ENCODE results near the gene CACNG5. TPM values are rescaled to one million over a fixed set of nuclear protein-coding genes. Genes with fewer than 3 reads are reported as not detected.

CACNG5 gene
- total and polyA plus RNA-seq, 7 experiments from 2014 or later, result not detected

DNA sequence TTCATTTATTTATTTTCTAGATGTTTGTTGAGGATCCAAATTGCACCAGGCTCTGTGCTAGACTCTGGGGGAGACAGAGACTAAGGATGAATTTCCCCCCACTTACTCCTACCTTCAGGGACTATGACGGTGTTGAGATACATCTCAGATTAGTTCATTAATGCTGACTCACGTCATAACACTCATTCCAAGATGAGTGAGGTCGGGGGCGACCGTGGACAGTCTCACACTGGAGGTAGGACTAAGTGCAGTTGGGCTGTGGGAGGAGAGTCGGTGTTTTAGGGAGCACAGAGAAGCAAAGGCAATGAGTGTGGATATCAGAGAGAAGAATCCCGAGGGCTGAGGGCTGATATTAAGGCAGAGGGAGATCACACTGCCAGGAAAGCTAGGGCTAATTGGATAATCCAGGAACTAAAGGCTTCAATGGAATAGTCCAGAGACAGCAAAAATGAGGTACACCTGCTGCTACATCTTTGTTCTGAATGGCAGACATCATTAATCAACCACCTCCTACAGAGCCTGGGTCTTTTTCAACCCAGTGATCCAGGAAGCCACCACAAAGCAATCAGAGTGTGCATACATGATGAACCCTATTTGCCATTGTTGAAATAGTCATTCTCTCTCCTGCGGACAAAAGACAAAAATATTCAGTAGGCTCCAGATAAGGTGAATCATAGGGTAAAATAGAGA lies 91.0 kb downstream of the CACNG5 start:
- DNase-seq (no peak), ATAC-seq (no peak)
- Mint-ChIP-seq H3K27me3 (peaks cover 37 to 54% (median 47%) of the 10 kb centered on the region in 5 donors), H3K4me1 (no peaks in the 10 kb centered on the region), H3K36me3 (peaks cover 0 to 5% (median 0%) of the 10 kb centered on the region in 5 donors), H3K27ac (no peak overlapping the region), H3K9me3 (peaks cover 0 to 9% (median 3%) of the 10 kb centered on the region in 11 donors), H3K4me3 (no peak overlapping the region)
- Histone ChIP-seq H3K36me3 (ENCODE audit: control insufficient read depth in 2 of 3, insufficient read depth in 3 of 3, low read length in 3 of 3) (no peaks in the 10 kb centered on the region), H3K4me3 (ENCODE audit: low read length) (no peak overlapping the region), H3K27me3 (ENCODE audit: control insufficient read depth in 2 of 2, insufficient read depth in 2 of 2, low read length in 2 of 2) (no peaks in the 10 kb centered on the region), H3K27ac (ENCODE audit: low read depth, low read length) (no peak overlapping the region), H3K4me1 (ENCODE audit: control insufficient read depth in 2 of 2, insufficient read depth in 2 of 2, low read length in 2 of 2) (no peaks in the 10 kb centered on the region), H3K9me3 (ENCODE audit: control insufficient read depth in 2 of 3, low read length in 3 of 3) (no peaks in the 10 kb centered on the region)
- intact Hi-C loops (cut with micrococcal nuclease), result no loop called here
- ChIA-PET POLR2A (no interaction called here), CTCF (no interaction called here)

DNA sequence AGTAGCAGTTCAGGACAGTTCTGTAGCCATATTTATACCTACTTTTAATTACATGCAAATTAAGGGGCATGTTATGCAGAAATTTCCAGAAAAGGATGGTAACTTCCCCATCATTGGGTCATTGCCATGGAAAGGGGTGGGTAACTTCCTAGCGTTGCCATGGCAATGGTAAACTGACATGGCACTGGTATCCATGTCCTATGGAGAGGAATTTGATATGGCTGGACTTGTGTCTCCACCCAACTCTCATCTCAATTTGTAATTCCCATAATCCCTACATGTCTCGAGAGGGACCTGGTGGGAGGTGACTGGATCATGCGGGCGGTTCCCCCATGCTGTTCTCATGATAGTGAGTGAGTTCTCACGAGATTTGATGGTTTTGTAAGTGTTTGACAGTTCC lies 94.0 kb downstream of the CACNG5 start:
- CTCF ChIA-PET, result no interaction called here
- intact Hi-C loops (cut with micrococcal nuclease), result no loop called here

DNA sequence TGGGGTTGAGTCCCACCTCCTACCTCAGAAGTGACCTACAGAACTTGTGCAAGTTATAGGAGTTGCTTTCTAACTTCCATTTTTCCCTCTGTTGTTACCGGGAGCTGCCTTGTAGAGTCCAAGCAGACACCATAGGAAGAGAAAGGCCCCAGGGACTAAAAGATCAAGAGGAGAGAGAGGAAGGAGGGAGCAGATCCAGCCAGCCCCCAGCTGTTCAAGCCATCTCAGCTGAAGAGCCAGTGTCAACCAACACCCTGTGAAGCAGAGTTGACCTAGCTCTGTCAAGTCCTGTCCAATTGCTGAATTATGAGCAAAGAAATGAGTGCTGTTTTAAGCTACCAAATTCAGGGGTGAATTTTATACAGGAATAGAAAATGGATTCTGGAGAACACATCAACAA lies 94.7 kb downstream of the CACNG5 start:
- H3K4me1 Mint-ChIP-seq, result no peaks in the 10 kb centered on the region
- Histone ChIP-seq H3K36me3 (ENCODE audit: control insufficient read depth in 2 of 3, insufficient read depth in 3 of 3, low read length in 3 of 3) (no peaks in the 10 kb centered on the region), H3K9me3 (ENCODE audit: control insufficient read depth in 2 of 3, low read length in 3 of 3) (no peaks in the 10 kb centered on the region), H3K4me3 (ENCODE audit: low read length) (no peak overlapping the region), H3K27me3 (ENCODE audit: control insufficient read depth in 2 of 2, insufficient read depth in 2 of 2, low read length in 2 of 2) (no peaks in the 10 kb centered on the region), H3K4me1 (ENCODE audit: control insufficient read depth in 2 of 2, insufficient read depth in 2 of 2, low read length in 2 of 2) (no peaks in the 10 kb centered on the region), H3K27ac (ENCODE audit: low read depth, low read length) (no peak overlapping the region)
- no peak overlapping the region for H3K4me3 Mint-ChIP-seq
- H3K36me3 Mint-ChIP-seq, result no peaks in the 10 kb centered on the region
- no peak overlapping the region for H3K27ac Mint-ChIP-seq
- intact Hi-C loops (cut with micrococcal nuclease), result no loop called here
- DNase-seq (no peak), ATAC-seq (no peak)
- H3K9me3 Mint-ChIP-seq, result peaks cover 0 to under 1% (median 0%) of the 10 kb centered on the region in 11 donors
- POLR2A ChIA-PET, result no interaction called here
- H3K27me3 Mint-ChIP-seq, result peaks cover 26 to 48% (median 31%) of the 10 kb centered on the region in 5 donors
- CTCF ChIA-PET, result interaction anchor here (1.0 kb wide), 1 partner anchor 22 kb away, joined by 3 read pairs; no protein-coding TSS in a partner anchor

More for the DNA sequence above, 94.0 kb downstream of the CACNG5 start:
- POLR2A ChIA-PET, result no interaction called here
- Mint-ChIP-seq H3K4me3 (no peak overlapping the region), H3K27ac (no peak overlapping the region), H3K4me1 (no peaks in the 10 kb centered on the region), H3K27me3 (peaks cover 32 to 55% (median 36%) of the 10 kb centered on the region in 5 donors), H3K36me3 (no peaks in the 10 kb centered on the region), H3K9me3 (peaks cover 0 to 1% (median 0%) of the 10 kb centered on the region in 11 donors)
- ATAC-seq (no peak), DNase-seq (no peak)
- H3K9me3 ChIP-seq (ENCODE audit: control insufficient read depth in 2 of 3, low read length in 3 of 3), result no peaks in the 10 kb centered on the region
- H3K4me3 ChIP-seq (ENCODE audit: low read length), result no peak overlapping the region
- H3K27me3 ChIP-seq (ENCODE audit: control insufficient read depth in 2 of 2, insufficient read depth in 2 of 2, low read length in 2 of 2), result no peaks in the 10 kb centered on the region
- H3K36me3 ChIP-seq (ENCODE audit: control insufficient read depth in 2 of 3, insufficient read depth in 3 of 3, low read length in 3 of 3), result no peaks in the 10 kb centered on the region
- no peaks in the 10 kb centered on the region for H3K4me1 ChIP-seq (ENCODE audit: control insufficient read depth in 2 of 2, insufficient read depth in 2 of 2, low read length in 2 of 2)
- no peak overlapping the region for H3K27ac ChIP-seq (ENCODE audit: low read depth, low read length)

DNA sequence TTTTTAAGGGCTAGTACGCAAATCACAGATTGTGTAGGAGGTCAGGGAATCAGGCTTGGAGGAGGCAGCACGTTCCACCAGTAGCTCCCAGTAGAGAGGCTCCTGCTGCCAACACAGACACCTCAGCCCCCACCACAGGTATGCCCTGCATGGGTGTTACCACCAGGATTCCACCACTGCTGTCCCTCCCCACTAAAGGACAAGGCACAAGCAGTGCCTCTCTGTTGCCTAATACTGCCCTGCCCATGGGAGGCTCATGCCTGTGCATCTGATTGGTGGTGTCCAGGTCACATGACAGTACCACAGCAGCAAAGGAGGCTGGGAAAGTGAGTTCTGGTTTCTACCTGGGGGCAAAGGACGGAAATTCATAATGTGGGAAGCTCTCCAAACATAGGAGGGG lies 96.0 kb downstream of the CACNG5 start:
- H3K27me3 ChIP-seq (ENCODE audit: control insufficient read depth in 2 of 2, insufficient read depth in 2 of 2, low read length in 2 of 2), result no peaks in the 10 kb centered on the region
- ChIA-PET CTCF (no interaction called here), POLR2A (no interaction called here)
- intact Hi-C loops (cut with micrococcal nuclease), result no loop called here
- no peak for DNase-seq
- ATAC-seq, result no peak
- no peaks in the 10 kb centered on the region for H3K4me1 ChIP-seq (ENCODE audit: control insufficient read depth in 2 of 2, insufficient read depth in 2 of 2, low read length in 2 of 2)
- H3K9me3 Mint-ChIP-seq, result peaks cover 0 to 7% (median 0%) of the 10 kb centered on the region in 11 donors
- no peaks in the 10 kb centered on the region for H3K36me3 Mint-ChIP-seq
- no peaks in the 10 kb centered on the region for H3K36me3 ChIP-seq (ENCODE audit: control insufficient read depth in 2 of 3, insufficient read depth in 3 of 3, low read length in 3 of 3)
- H3K9me3 ChIP-seq (ENCODE audit: control insufficient read depth in 2 of 3, low read length in 3 of 3), result no peaks in the 10 kb centered on the region
- H3K4me1 Mint-ChIP-seq, result no peaks in the 10 kb centered on the region
- H3K4me3 Mint-ChIP-seq, result no peak overlapping the region
- H3K4me3 ChIP-seq (ENCODE audit: low read length), result no peak overlapping the region
- H3K27me3 Mint-ChIP-seq, result peaks cover 27 to 42% (median 30%) of the 10 kb centered on the region in 5 donors
- no peak overlapping the region for H3K27ac Mint-ChIP-seq
- no peak overlapping the region for H3K27ac ChIP-seq (ENCODE audit: low read depth, low read length)

DNA sequence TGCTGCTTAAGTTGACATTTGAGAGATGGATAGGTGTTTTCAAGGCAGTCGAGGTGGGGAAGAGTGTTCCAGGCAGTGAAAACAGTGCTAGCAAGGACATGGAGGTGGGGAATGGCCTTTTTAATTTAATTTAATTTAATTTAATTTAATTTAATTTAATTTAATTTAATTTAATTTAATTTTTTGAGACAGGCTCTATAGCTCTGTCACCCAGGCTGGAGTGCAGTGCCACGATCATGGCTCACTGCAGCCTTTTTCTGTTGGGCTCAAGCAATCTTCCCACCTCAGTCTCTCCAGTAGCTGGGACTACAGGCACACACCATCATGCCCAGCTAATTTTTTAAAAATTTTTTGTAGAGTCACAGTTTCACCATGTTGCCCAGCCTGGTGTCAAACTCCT lies 97.4 kb downstream of the CACNG5 start:
- ChIA-PET POLR2A (no interaction called here), CTCF (no interaction called here)
- Mint-ChIP-seq H3K4me3 (no peak overlapping the region), H3K36me3 (no peaks in the 10 kb centered on the region), H3K27ac (no peak overlapping the region), H3K4me1 (no peaks in the 10 kb centered on the region), H3K9me3 (peaks cover 0 to 10% (median 4%) of the 10 kb centered on the region in 11 donors), H3K27me3 (peaks cover 17 to 40% (median 21%) of the 10 kb centered on the region in 5 donors)
- Histone ChIP-seq H3K4me3 (ENCODE audit: low read length) (no peak overlapping the region), H3K9me3 (ENCODE audit: control insufficient read depth in 2 of 3, low read length in 3 of 3) (no peaks in the 10 kb centered on the region), H3K27me3 (ENCODE audit: control insufficient read depth in 2 of 2, insufficient read depth in 2 of 2, low read length in 2 of 2) (no peaks in the 10 kb centered on the region), H3K27ac (ENCODE audit: low read depth, low read length) (no peak overlapping the region), H3K36me3 (ENCODE audit: control insufficient read depth in 2 of 3, insufficient read depth in 3 of 3, low read length in 3 of 3) (no peaks in the 10 kb centered on the region), H3K4me1 (ENCODE audit: control insufficient read depth in 2 of 2, insufficient read depth in 2 of 2, low read length in 2 of 2) (no peaks in the 10 kb centered on the region)
- intact Hi-C loops (cut with micrococcal nuclease), result no loop called here
- DNase-seq (no peak), ATAC-seq (no peak)

DNA sequence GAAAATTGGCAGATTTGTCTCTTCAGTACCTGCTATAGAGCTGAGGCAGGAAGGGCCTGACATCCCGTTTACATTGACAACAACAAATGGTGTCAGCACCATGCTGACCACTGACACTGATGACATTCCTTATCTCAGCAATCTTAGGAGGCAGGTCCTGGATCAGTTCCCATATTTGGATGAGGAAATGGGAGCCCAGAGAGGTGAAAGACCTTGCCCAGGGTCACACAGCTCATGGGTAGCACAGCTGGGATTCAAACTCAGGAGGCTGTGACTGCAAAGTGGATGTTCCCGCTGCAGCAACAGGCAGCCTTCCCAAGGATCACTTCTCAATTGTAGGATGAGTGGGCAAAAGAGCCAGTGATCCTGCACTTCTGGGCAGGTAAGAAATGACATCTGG lies 99.1 kb downstream of the CACNG5 start:
- no peaks in the 10 kb centered on the region for H3K36me3 Mint-ChIP-seq
- no peak overlapping the region for H3K4me3 Mint-ChIP-seq
- Histone ChIP-seq H3K4me1 (ENCODE audit: control insufficient read depth in 2 of 2, insufficient read depth in 2 of 2, low read length in 2 of 2) (no peaks in the 10 kb centered on the region), H3K36me3 (ENCODE audit: control insufficient read depth in 2 of 3, insufficient read depth in 3 of 3, low read length in 3 of 3) (no peaks in the 10 kb centered on the region), H3K27me3 (ENCODE audit: control insufficient read depth in 2 of 2, insufficient read depth in 2 of 2, low read length in 2 of 2) (no peaks in the 10 kb centered on the region), H3K9me3 (ENCODE audit: control insufficient read depth in 2 of 3, low read length in 3 of 3) (no peaks in the 10 kb centered on the region), H3K4me3 (ENCODE audit: low read length) (no peak overlapping the region), H3K27ac (ENCODE audit: low read depth, low read length) (no peak overlapping the region)
- no peaks in the 10 kb centered on the region for H3K4me1 Mint-ChIP-seq
- H3K9me3 Mint-ChIP-seq, result peaks cover 0 to 20% (median 10%) of the 10 kb centered on the region in 11 donors
- ChIA-PET POLR2A (no interaction called here), CTCF (interaction anchor here (0.5 kb wide), 1 partner anchor 217 kb away, joined by 5 read pairs; no protein-coding TSS in a partner anchor)
- intact Hi-C loops (cut with micrococcal nuclease), result no loop called here
- peaks cover 9 to 51% (median 26%) of the 10 kb centered on the region in 5 donors for H3K27me3 Mint-ChIP-seq
- no peak for DNase-seq
- no peak for ATAC-seq
- no peak overlapping the region for H3K27ac Mint-ChIP-seq

Data from naive thymus-derived CD4-positive, alpha-beta T cell (primary cell).